Activated T-cell treated with anti-CD3 and anti-CD28 coated beads, Interleukin-2, amount 50 U/mL, for 24 hours (primary cell): Measurements from ENCODE around the gene TNS1.

Experiments used
- DNase-seq: peaks from one replicate; pipeline ENCODE4 v3.0.0-alpha.2; 2020
- H3K27ac Mint-ChIP-seq: 2 replicates; pipeline ENCODE4 v1.8.0; 2020; ENCODE audit warnings: mild to moderate bottlenecking, mixed read lengths
- H3K27me3 Mint-ChIP-seq: 2 replicates; pipeline ENCODE4 v1.8.0; 2020; ENCODE audit warnings: mixed read lengths
- H3K36me3 Mint-ChIP-seq: 2 replicates; pipeline ENCODE4 v1.8.0; 2020; ENCODE audit warnings: low read depth, mixed read lengths
- H3K4me1 Mint-ChIP-seq: 2 replicates; pipeline ENCODE4 v1.8.0; 2020; ENCODE audit warnings: low read depth, mixed read lengths
- H3K4me3 Mint-ChIP-seq: 2 replicates; pipeline ENCODE4 v1.8.0; 2020; ENCODE audit warnings: mild to moderate bottlenecking, moderate library complexity, mixed read lengths
- H3K9me3 Mint-ChIP-seq: 2 replicates; pipeline ENCODE4 v1.8.0; 2020; ENCODE audit warnings: mixed read lengths

The TNS1 gene

GRCh38 chr2:217904614-217904965, 98.2 kb downstream of the TNS1 start:
- H3K27me3 Mint-ChIP-seq, result peaks cover 27% of the 10 kb centered on the region

DNA sequence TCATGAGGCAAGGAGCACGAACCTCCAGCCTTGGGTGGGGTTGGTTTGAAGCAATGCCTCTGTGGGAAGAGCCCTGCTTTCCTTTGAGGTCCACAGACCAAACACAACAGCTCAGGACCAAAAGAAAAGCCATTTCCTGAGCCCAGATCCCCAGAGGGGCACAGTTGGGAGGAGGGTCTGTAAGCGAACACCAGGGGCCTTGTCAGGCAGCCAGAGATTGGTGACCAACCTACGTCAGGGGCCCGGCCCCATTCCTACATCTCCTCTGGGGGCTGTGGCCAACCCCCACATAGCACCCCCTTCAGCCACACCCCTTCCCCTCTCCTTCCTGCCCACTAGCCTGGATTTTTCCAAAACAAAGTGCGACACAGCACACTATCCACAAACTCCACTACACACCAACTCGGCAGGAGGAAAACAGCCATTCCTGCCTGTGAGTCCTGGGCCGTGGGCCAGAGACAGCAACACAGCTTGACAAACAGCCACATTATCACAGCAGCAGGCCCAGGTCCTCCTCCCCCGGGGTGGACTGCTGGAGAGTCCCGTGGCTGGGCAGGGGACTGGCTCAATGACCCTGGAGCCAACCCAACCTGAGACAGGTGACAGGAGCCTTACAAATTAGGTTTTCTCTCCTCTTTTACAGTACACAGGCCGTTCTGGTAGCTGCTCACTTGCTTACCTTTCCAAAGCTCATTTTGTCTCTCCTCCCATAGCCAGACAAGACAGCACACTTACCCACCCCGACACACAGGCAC, 98.8 kb downstream of the TNS1 start:
- H3K27me3 Mint-ChIP-seq, result peaks cover 27% of the 10 kb centered on the region
- H3K9me3 Mint-ChIP-seq, result no peaks in the 10 kb centered on the region
- no peak for DNase-seq
- H3K27ac Mint-ChIP-seq, result no peak overlapping the region
- H3K4me3 Mint-ChIP-seq, result no peak overlapping the region
- H3K36me3 Mint-ChIP-seq, result no peaks in the 10 kb centered on the region
- peaks cover 2% of the 10 kb centered on the region for H3K4me1 Mint-ChIP-seq

More at GRCh38 chr2:217904614-217904965, 98.2 kb downstream of the TNS1 start:
- H3K27ac Mint-ChIP-seq, result no peak overlapping the region
- peaks cover 2% of the 10 kb centered on the region for H3K4me1 Mint-ChIP-seq
- no peaks in the 10 kb centered on the region for H3K36me3 Mint-ChIP-seq
- no peak for DNase-seq
- no peak overlapping the region for H3K4me3 Mint-ChIP-seq
- no peaks in the 10 kb centered on the region for H3K9me3 Mint-ChIP-seq

- DNase-seq, result no peak
- no peak overlapping the region for H3K27ac Mint-ChIP-seq
- peaks cover 2% of the 10 kb centered on the region for H3K4me1 Mint-ChIP-seq
- no peaks in the 10 kb centered on the region for H3K36me3 Mint-ChIP-seq
- peaks cover 27% of the 10 kb centered on the region for H3K27me3 Mint-ChIP-seq
- no peak overlapping the region for H3K4me3 Mint-ChIP-seq
- no peaks in the 10 kb centered on the region for H3K9me3 Mint-ChIP-seq
Observed at GRCh38 chr2:217903142-217903858, 99.5 kb downstream of the TNS1 start.

GRCh38 chr2:217902379-217903141, 100.2 kb downstream of the TNS1 start:
- no peak for DNase-seq
- no peaks in the 10 kb centered on the region for H3K36me3 Mint-ChIP-seq
- H3K4me1 Mint-ChIP-seq, result peaks cover 2% of the 10 kb centered on the region
- H3K27ac Mint-ChIP-seq, result no peak overlapping the region
- H3K9me3 Mint-ChIP-seq, result no peaks in the 10 kb centered on the region
- no peak overlapping the region for H3K4me3 Mint-ChIP-seq
- peaks cover 27% of the 10 kb centered on the region for H3K27me3 Mint-ChIP-seq

DNA sequence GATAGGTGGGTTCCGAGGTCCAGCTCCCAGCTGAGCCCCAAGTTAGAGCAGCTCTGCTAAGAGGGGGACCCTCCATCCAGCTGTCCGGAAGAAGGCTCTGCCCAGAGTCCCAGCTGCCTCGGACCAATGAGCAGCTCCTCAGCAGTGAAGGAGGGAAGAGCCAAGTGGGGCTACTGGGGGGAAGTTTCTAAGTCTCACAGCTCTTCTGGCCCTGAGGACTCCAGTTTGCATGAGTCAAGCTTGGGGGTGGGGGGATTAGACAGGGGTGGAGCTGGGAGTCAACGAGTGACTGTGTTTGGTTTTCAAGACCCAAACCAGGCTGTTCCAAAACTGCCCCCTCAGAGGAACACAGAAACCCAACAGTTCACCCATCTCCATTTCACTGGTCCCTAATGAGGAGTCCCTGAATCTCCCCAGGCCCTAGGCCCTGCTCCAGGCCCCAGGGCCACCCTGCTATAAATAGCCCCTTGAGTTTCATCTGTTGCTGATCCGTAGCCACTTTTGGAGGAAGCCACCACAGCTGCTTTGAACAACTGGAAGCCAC, 100.9 kb downstream of the TNS1 start:
- Mint-ChIP-seq H3K36me3 (no peaks in the 10 kb centered on the region), H3K27me3 (peaks cover 23% of the 10 kb centered on the region), H3K4me1 (peaks cover 2% of the 10 kb centered on the region), H3K27ac (no peak overlapping the region), H3K9me3 (no peaks in the 10 kb centered on the region), H3K4me3 (no peak overlapping the region)
- no peak for DNase-seq

DNA sequence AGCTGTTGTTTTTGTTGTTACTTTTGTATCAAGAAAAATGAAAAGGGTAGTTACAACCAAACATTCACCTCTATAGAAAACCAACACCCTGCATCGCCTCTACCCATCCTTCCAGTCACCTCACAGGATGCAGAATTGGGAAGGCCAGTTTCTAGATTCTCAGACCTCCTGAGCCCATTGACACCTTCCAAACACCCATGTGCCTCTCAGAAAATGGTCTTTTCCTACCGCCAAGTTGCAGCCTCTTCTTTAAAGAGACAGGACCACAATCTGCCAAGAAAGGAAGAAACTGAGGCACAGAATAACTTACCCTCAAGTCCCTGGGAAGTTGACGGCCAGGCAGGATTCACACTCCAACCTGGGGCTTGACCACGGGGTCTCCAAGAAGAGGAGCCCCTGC, 101.4 kb downstream of the TNS1 start:
- no peaks in the 10 kb centered on the region for H3K9me3 Mint-ChIP-seq
- H3K27ac Mint-ChIP-seq, result no peak overlapping the region
- peaks cover 18% of the 10 kb centered on the region for H3K27me3 Mint-ChIP-seq
- no peak for DNase-seq
- H3K36me3 Mint-ChIP-seq, result no peaks in the 10 kb centered on the region
- no peak overlapping the region for H3K4me3 Mint-ChIP-seq
- peaks cover 2% of the 10 kb centered on the region for H3K4me1 Mint-ChIP-seq

DNA sequence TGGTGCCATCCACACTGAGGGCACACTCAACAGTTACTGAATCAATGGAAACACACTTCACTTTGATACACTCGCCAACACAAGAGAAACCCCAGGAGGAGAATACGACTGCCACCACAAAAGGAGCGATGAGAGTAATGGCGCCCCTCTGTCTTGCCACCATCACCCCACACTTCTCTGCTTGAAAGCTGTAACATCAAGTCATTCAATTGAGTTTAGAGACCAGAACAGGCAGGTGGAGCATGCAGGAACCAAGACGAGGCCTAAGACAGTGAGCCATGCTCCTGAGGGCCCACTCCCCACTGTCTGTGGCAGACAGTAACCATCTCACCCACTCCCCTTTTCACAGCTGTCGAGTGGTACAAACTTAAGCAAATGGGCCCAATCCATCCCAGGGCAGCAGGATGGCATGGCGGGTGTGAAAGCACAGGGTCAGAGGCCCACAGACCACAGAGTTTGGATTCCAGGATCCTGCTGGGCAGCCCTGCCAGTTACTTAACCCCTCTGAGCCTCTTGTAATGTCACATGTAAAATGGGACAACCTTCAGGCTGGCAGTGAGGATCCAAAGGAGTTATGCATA, 101.9 kb downstream of the TNS1 start:
- Mint-ChIP-seq H3K4me1 (peaks cover 2% of the 10 kb centered on the region), H3K9me3 (no peaks in the 10 kb centered on the region), H3K27ac (no peak overlapping the region), H3K36me3 (no peaks in the 10 kb centered on the region), H3K4me3 (no peak overlapping the region), H3K27me3 (peaks cover 15% of the 10 kb centered on the region)
- no peak for DNase-seq

GRCh38 chr2:217900010-217900779, 102.6 kb downstream of the TNS1 start:
- Mint-ChIP-seq H3K27me3 (peaks cover 10% of the 10 kb centered on the region), H3K9me3 (no peaks in the 10 kb centered on the region), H3K36me3 (no peaks in the 10 kb centered on the region), H3K27ac (no peak overlapping the region), H3K4me1 (no peaks in the 10 kb centered on the region), H3K4me3 (no peak overlapping the region)
- no peak for DNase-seq

DNA sequence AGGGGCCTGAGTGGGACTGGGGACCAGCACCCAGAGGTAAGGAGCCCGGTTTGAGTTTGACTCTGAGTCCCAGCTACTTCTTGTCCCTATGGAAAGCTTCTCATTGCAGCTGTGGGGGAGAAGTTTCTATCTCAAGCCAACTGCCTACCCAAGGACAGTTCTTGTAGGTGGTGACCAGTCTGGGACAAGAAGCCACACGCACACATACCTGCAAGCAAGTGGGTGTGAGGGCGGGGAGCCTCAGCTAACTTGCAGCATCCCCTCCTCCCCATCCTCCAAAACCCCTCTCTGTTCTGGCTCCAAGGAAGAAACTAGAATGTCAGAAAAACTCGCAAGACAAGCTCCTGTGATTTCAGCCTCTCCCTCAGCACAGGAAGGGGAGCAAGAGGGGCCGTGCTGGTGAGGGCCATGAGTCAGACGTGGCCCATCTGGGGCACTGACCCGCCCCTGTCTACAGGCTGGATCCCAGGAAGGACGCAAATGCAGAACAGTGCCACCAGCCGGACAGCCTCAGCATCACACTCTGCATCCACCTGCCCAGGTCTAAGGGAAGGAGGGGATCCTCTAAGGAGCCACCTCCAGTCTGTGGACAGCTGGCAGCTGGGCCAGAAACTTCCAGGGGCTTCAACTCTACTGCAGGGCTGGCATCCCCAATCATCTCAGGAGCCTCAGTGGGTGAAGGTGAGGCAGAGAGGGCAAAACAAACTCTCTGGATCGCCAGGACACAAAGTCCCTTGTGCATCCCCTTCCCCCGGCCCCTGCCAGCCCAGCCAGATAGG, 103.4 kb downstream of the TNS1 start:
- Mint-ChIP-seq H3K36me3 (no peaks in the 10 kb centered on the region), H3K27me3 (peaks cover 2% of the 10 kb centered on the region), H3K4me3 (no peak overlapping the region), H3K27ac (no peak overlapping the region), H3K4me1 (no peaks in the 10 kb centered on the region), H3K9me3 (no peaks in the 10 kb centered on the region)
- no peak for DNase-seq

- Mint-ChIP-seq H3K4me1 (no peaks in the 10 kb centered on the region), H3K27me3 (no peaks in the 10 kb centered on the region), H3K4me3 (no peak overlapping the region), H3K27ac (no peak overlapping the region), H3K9me3 (no peaks in the 10 kb centered on the region), H3K36me3 (no peaks in the 10 kb centered on the region)
- no peak for DNase-seq
Observed at GRCh38 chr2:217897816-217898806, 104.7 kb downstream of the TNS1 start.

DNA sequence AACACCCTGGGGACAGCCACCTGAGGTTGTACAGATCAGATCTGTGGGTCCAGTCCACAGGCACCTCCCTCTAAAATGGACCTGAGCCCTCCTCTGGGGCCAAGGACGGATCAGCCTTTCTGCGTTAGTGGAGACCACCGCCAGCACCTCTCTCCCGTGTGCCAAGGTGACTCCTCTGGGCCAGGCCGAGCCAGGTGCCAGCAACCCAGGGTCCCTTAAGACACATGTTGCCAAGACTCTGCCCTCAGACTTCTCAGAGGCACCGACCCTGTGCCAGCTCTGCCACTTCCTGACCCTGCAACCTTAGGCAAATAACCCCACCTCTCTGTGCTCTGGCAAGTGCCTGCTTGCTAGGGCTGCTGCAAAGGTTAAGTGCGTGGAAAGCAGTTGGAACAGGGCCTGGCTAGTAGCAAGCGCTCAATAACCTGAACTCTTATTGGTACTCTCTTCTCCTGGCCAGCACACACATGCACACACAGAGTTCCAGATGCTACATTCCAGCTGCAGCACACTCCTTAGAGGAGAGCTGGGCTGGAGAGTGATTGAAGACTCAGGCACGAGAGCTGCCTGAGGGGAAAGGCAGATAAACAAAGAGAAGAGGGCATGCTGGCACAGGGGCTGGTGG, 105.6 kb downstream of the TNS1 start:
- H3K4me3 Mint-ChIP-seq, result no peak overlapping the region
- no peaks in the 10 kb centered on the region for H3K36me3 Mint-ChIP-seq
- no peaks in the 10 kb centered on the region for H3K27me3 Mint-ChIP-seq
- DNase-seq, result no peak
- H3K4me1 Mint-ChIP-seq, result no peaks in the 10 kb centered on the region
- no peak overlapping the region for H3K27ac Mint-ChIP-seq
- no peaks in the 10 kb centered on the region for H3K9me3 Mint-ChIP-seq

GRCh38 chr2:217895070-217895635, 107.6 kb downstream of the TNS1 start:
- Mint-ChIP-seq H3K9me3 (no peaks in the 10 kb centered on the region), H3K4me1 (no peaks in the 10 kb centered on the region), H3K36me3 (no peaks in the 10 kb centered on the region), H3K27ac (no peak overlapping the region), H3K4me3 (no peak overlapping the region), H3K27me3 (no peaks in the 10 kb centered on the region)
- DNase-seq, result no peak
